ENCODE measurements around the gene ERGIC1. TPM values are rescaled to one million over a fixed set of nuclear protein-coding genes. Genes with fewer than 3 reads are reported as not detected.
A peak's percentile ranks its signal among the peaks of the same experiment; 100 is the strongest.

Gene ERGIC1
- total and polyA plus RNA-seq, 4 experiments from 2014 or later, result 10.6 to 51.0 (median 32.3) TPM

DNA sequence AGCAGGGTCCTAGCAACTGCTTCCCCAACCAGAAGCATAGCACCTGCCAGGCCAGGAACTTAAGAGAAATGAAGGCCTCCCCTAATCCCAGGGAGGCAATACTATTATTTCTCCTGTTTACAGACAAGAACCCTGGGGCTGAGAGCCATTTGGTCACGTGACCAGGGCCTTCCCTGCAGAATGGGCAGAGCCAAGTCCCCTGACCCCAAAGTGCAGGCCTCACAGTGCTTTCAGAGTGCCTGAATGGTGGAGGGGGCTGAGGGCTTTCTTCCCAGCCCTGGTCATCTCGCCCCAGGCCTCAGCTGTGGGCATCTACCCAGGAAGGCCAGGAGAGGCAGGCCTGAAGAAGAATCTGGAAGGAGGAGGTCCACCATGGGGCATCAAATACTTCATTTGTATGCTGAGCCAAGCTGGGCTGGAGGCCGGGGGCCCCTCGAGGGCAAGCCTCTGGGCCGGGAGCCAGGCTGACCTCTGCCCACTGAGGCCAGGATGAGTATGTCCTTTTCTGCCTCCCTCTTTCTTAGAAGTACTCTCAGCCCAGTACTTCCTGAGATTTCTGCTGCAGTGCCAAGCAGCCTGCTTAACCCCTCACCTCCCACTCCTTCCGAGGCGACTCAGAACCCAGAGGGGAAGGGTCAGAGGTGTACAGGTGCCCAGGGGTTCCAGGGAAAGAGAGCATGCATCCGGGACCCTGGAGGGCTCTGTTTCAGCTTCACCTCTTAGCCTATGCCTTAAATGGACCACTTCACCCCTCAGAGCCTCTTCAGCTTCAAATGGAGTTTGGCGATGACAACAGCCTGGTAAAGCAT lies 44.2 kb upstream of the ERGIC1 start:
- H3K4me1 ChIP-seq (ENCODE audit: insufficient read depth, low read length), result no peaks in the 10 kb centered on the region
- H3K9me3 ChIP-seq (ENCODE audit: control insufficient read depth in 1 of 2, low read length in 2 of 2), result no peaks in the 10 kb centered on the region
- H3K4me3 Mint-ChIP-seq, result no peak overlapping the region
- CTCF ChIA-PET (ENCODE audit: partially characterized antibody), result interaction anchor here (0.7 to 1.1 kb wide), 2 partner anchors 73 to 143 kb away, joined by 4 to 6 read pairs; no protein-coding TSS in a partner anchor
- no peaks in the 10 kb centered on the region for H3K27me3 ChIP-seq (ENCODE audit: insufficient read depth, low read length)
- H3K36me3 Mint-ChIP-seq, result no peaks in the 10 kb centered on the region
- H3K9me3 Mint-ChIP-seq, result no peaks in the 10 kb centered on the region
- no peaks in the 10 kb centered on the region for H3K27me3 Mint-ChIP-seq
- H3K36me3 ChIP-seq (ENCODE audit: insufficient read depth, low read length), result no peaks in the 10 kb centered on the region
- H3K27ac ChIP-seq (ENCODE audit: low read depth, low read length), result no peak overlapping the region
- DNase-seq, result no peak
- POLR2A ChIA-PET (ENCODE audit: partially characterized antibody), result interaction anchor here (0.9 kb wide), 1 partner anchor 19 kb away, joined by 3 read pairs; the partner anchor contains the start of gene DUSP1
- intact Hi-C loops (cut with micrococcal nuclease), result no loop called here
- H3K27ac Mint-ChIP-seq, result peak overlapping the region in 1 of 7 donors; percentile 66
- H3K4me3 ChIP-seq (ENCODE audit: low read length in 2 of 2), result no peak overlapping the region
- H3K4me1 Mint-ChIP-seq, result no peaks in the 10 kb centered on the region

- Mint-ChIP-seq H3K4me3 (no peak overlapping the region), H3K4me1 (no peaks in the 10 kb centered on the region), H3K9me3 (no peaks in the 10 kb centered on the region), H3K27ac (peak overlapping the region in 2 of 7 donors; percentile 26 to 36), H3K36me3 (no peaks in the 10 kb centered on the region), H3K27me3 (no peaks in the 10 kb centered on the region)
- CTCF ChIA-PET (ENCODE audit: partially characterized antibody), result interaction anchor here (1.0 kb wide), 1 partner anchor 76 kb away, joined by 3 read pairs; no protein-coding TSS in a partner anchor
- H3K27me3 ChIP-seq (ENCODE audit: insufficient read depth, low read length), result no peaks in the 10 kb centered on the region
- no peak for DNase-seq
- H3K9me3 ChIP-seq (ENCODE audit: control insufficient read depth in 1 of 2, low read length in 2 of 2), result no peaks in the 10 kb centered on the region
- POLR2A ChIA-PET (ENCODE audit: partially characterized antibody), result interaction anchor here (0.9 to 1.9 kb wide), 2 partner anchors 18 to 20 kb away, joined by 3 to 9 read pairs; partner anchors contain the start of gene DUSP1
- H3K4me3 ChIP-seq (ENCODE audit: low read length in 2 of 2), result no peak overlapping the region
- intact Hi-C loops (cut with micrococcal nuclease), result no loop called here
- no peaks in the 10 kb centered on the region for H3K4me1 ChIP-seq (ENCODE audit: insufficient read depth, low read length)
- no peak overlapping the region for H3K27ac ChIP-seq (ENCODE audit: low read depth, low read length)
- no peaks in the 10 kb centered on the region for H3K36me3 ChIP-seq (ENCODE audit: insufficient read depth, low read length)
These were observed 43.6 kb upstream of the ERGIC1 start for GRCh38 chr5:172790496-172790889.

GRCh38 chr5:172791286-172791685 lies 42.8 kb upstream of the ERGIC1 start:
- Histone ChIP-seq H3K27me3 (ENCODE audit: insufficient read depth, low read length) (no peaks in the 10 kb centered on the region), H3K27ac (ENCODE audit: low read depth, low read length) (no peak overlapping the region), H3K9me3 (ENCODE audit: control insufficient read depth in 1 of 2, low read length in 2 of 2) (no peaks in the 10 kb centered on the region), H3K36me3 (ENCODE audit: insufficient read depth, low read length) (no peaks in the 10 kb centered on the region), H3K4me1 (ENCODE audit: insufficient read depth, low read length) (no peaks in the 10 kb centered on the region), H3K4me3 (ENCODE audit: low read length in 2 of 2) (no peak overlapping the region)
- CTCF ChIA-PET (ENCODE audit: partially characterized antibody), result interaction anchor here (1.0 to 2.9 kb wide), 2 partner anchors 19 to 76 kb away, joined by 3 to 9 read pairs; no protein-coding TSS in a partner anchor
- no peaks in the 10 kb centered on the region for H3K4me1 Mint-ChIP-seq
- no peaks in the 10 kb centered on the region for H3K9me3 Mint-ChIP-seq
- H3K27ac Mint-ChIP-seq, result no peak overlapping the region
- intact Hi-C loops (cut with micrococcal nuclease), result no loop called here
- H3K36me3 Mint-ChIP-seq, result no peaks in the 10 kb centered on the region
- DNase-seq, result no peak
- POLR2A ChIA-PET (ENCODE audit: partially characterized antibody), result interaction anchor here (1.9 kb wide), 1 partner anchor 19 kb away, joined by 9 read pairs; no protein-coding TSS in a partner anchor
- no peak overlapping the region for H3K4me3 Mint-ChIP-seq
- no peaks in the 10 kb centered on the region for H3K27me3 Mint-ChIP-seq

- H3K27me3 Mint-ChIP-seq, result no peaks in the 10 kb centered on the region
- Histone ChIP-seq H3K4me3 (ENCODE audit: low read length in 2 of 2) (no peak overlapping the region), H3K4me1 (ENCODE audit: insufficient read depth, low read length) (no peaks in the 10 kb centered on the region), H3K36me3 (ENCODE audit: insufficient read depth, low read length) (no peaks in the 10 kb centered on the region), H3K27ac (ENCODE audit: low read depth, low read length) (no peak overlapping the region), H3K9me3 (ENCODE audit: control insufficient read depth in 1 of 2, low read length in 2 of 2) (no peaks in the 10 kb centered on the region), H3K27me3 (ENCODE audit: insufficient read depth, low read length) (no peaks in the 10 kb centered on the region)
- DNase-seq, result no peak
- intact Hi-C loops (cut with micrococcal nuclease), result no loop called here
- CTCF ChIA-PET (ENCODE audit: partially characterized antibody), result interaction anchor here (1.0 to 2.9 kb wide), 2 partner anchors 19 to 77 kb away, joined by 3 to 9 read pairs; no protein-coding TSS in a partner anchor
- H3K36me3 Mint-ChIP-seq, result no peaks in the 10 kb centered on the region
- H3K27ac Mint-ChIP-seq, result no peak overlapping the region
- H3K9me3 Mint-ChIP-seq, result no peaks in the 10 kb centered on the region
- POLR2A ChIA-PET (ENCODE audit: partially characterized antibody), result interaction anchor here (1.9 kb wide), 1 partner anchor 20 kb away, joined by 9 read pairs; no protein-coding TSS in a partner anchor
- no peak overlapping the region for H3K4me3 Mint-ChIP-seq
- H3K4me1 Mint-ChIP-seq, result no peaks in the 10 kb centered on the region
These were observed 42.2 kb upstream of the ERGIC1 start for GRCh38 chr5:172791726-172792445.

- Histone ChIP-seq H3K4me1 (ENCODE audit: insufficient read depth, low read length) (no peaks in the 10 kb centered on the region), H3K27ac (ENCODE audit: low read depth, low read length) (no peak overlapping the region), H3K36me3 (ENCODE audit: insufficient read depth, low read length) (no peaks in the 10 kb centered on the region), H3K9me3 (ENCODE audit: control insufficient read depth in 1 of 2, low read length in 2 of 2) (no peaks in the 10 kb centered on the region), H3K27me3 (ENCODE audit: insufficient read depth, low read length) (no peaks in the 10 kb centered on the region), H3K4me3 (ENCODE audit: low read length in 2 of 2) (no peak overlapping the region)
- no peaks in the 10 kb centered on the region for H3K9me3 Mint-ChIP-seq
- ChIA-PET POLR2A (ENCODE audit: partially characterized antibody) (no interaction called here), CTCF (ENCODE audit: partially characterized antibody) (interaction anchor here (1.1 to 2.9 kb wide), 3 partner anchors 9 to 67 kb away, joined by 3 to 9 read pairs (median 3); no protein-coding TSS in a partner anchor)
- no peak overlapping the region for H3K27ac Mint-ChIP-seq
- no peaks in the 10 kb centered on the region for H3K36me3 Mint-ChIP-seq
- no peak overlapping the region for H3K4me3 Mint-ChIP-seq
- intact Hi-C loops (cut with micrococcal nuclease), result no loop called here
- DNase-seq, result no peak
- H3K27me3 Mint-ChIP-seq, result no peaks in the 10 kb centered on the region
- H3K4me1 Mint-ChIP-seq, result peaks cover 0 to 4% (median 3%) of the 10 kb centered on the region in 4 donors
These were observed 41.1 kb upstream of the ERGIC1 start for GRCh38 chr5:172792701-172793570.

DNA sequence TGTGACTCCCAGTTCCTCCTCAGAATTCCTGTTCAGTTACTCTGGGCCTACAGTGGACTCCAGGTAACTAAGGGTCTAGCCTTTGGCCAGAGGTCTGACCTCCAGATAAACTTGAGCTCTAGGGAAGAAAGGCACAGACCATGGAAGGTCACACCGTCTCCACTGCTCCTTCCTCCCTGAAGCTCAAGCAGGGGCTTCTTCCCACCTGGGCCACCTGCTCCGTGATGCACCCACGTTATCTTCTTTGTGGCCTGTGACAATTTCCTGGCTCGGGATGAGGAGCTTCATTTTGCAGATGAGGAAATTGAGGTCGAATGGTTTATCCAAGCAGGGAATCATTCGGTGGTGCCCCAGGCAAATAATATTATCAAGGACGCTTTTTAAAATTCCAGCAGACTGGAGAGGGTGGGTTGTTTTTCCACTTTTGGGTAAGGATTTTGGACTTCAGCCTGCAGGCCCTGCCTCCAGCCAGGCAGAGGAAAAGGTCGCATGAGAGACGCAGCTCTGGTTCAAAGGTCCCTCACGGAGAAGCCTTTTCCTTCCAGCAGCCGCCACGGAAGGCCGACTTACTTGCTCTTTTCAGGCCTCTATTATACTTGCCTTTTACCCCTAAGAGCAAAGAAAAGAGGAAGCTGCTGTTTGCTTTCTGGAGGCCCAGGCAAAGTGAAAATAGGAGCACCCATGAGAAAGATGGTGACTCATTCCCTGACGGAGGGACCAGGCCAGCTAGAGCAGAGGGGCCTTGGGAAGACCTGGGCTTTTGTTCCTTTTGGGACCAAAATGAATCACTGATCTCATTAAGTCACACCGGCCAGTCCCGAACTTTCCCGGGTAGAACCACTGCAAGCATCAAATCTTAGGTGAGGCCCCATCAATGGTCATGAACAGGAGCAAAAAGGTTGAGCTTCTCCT lies 40.2 kb upstream of the ERGIC1 start:
- ChIA-PET POLR2A (ENCODE audit: partially characterized antibody) (no interaction called here), CTCF (ENCODE audit: partially characterized antibody) (interaction anchor here (1.1 to 2.9 kb wide), 3 partner anchors 10 to 66 kb away, joined by 3 to 9 read pairs (median 3); no protein-coding TSS in a partner anchor)
- no peak for DNase-seq
- Histone ChIP-seq H3K36me3 (ENCODE audit: insufficient read depth, low read length) (no peaks in the 10 kb centered on the region), H3K27ac (ENCODE audit: low read depth, low read length) (no peak overlapping the region), H3K9me3 (ENCODE audit: control insufficient read depth in 1 of 2, low read length in 2 of 2) (no peaks in the 10 kb centered on the region), H3K4me1 (ENCODE audit: insufficient read depth, low read length) (no peaks in the 10 kb centered on the region), H3K27me3 (ENCODE audit: insufficient read depth, low read length) (no peaks in the 10 kb centered on the region), H3K4me3 (ENCODE audit: low read length in 2 of 2) (no peak overlapping the region)
- Mint-ChIP-seq H3K27ac (no peak overlapping the region), H3K36me3 (no peaks in the 10 kb centered on the region), H3K4me3 (peak overlapping the region in 1 of 8 donors; percentile 59), H3K27me3 (no peaks in the 10 kb centered on the region), H3K4me1 (peaks cover 0 to 5% (median 3%) of the 10 kb centered on the region in 4 donors), H3K9me3 (no peaks in the 10 kb centered on the region)
- intact Hi-C loops (cut with micrococcal nuclease), result no loop called here

Measured in CD4-positive, alpha-beta memory T cell (primary cell).